HepG2 (cell line): Measurements from ENCODE around the gene TYMP. TPM values are rescaled to one million over a fixed set of nuclear protein-coding genes. Genes with fewer than 3 reads are reported as not detected.

Source experiments
- ATAC-seq: fragments of 200-7000 bp; cut with Tn5 transposase; 3 replicates; pipeline ENCODE4 v1.9.1; 2020; ENCODE audit warnings: mild to moderate bottlenecking, moderate library complexity
- BruUV-seq: library from RNA; stranded (reverse); fragments of 400-500 nt; replicated peaks from 2 replicates; lab custom pipeline; 2021; lab: Mats Ljungman, UMichigan
- CTCF ChIA-PET: fragments of 300-600 bp; formaldehyde crosslinking; extraction: SDS; loops from one replicate; lab custom pipeline; 2021; ENCODE audit warnings: low total read pairs, inconsistent platforms, low intra/inter-chr PET ratio; lab: Yijun Ruan, JAX
- POLR2A ChIA-PET: fragments of 350-600 bp; sonication (Branson Sonifier 250); formaldehyde crosslinking; loops from one replicate; lab custom pipeline; 2020; ENCODE audit warnings: antibody characterized with exemption, inconsistent platforms; lab: Yijun Ruan, JAX
- DNase-seq: peaks from one replicate; pipeline ENCODE4 v3.0.0-alpha.2; 2015; ENCODE audit warnings: low spot score
- FAIRE-seq: peaks from 3 replicates; lab custom pipeline; 2011; peaks lifted over from hg19 to GRCh38; lab: Jason Lieb, UNC
- H2AFZ ChIP-seq: one replicate; pipeline ENCODE4 v1.6.1; 2011; ENCODE audit warnings: low read length, inconsistent platforms
- H3K27ac ChIP-seq: fragments of 300-600 bp; 3 replicates; pipeline ENCODE4 v1.8.0; 2011; ENCODE audit warnings: mixed run types, mild to moderate bottlenecking, mixed read lengths, low read length, inconsistent platforms; ENCODE audit not compliant: insufficient read depth; ENCODE audit errors: extremely low read length
- H3K27me3 ChIP-seq, 2 experiments: fragments of 200-600 bp in 1 of 2; 2 replicates in 1 of 2; 3 replicates in 1 of 2; pipeline versions ENCODE4 v1.6.0 to v1.8.0; 2011; ENCODE audit warnings: low read length in 2 of 2, mild to moderate bottlenecking in 2 of 2, moderate library complexity in 2 of 2, inconsistent platforms in 1 of 2; ENCODE audit not compliant: insufficient read depth in 2 of 2, control insufficient read depth in 1 of 2
- H3K36me3 ChIP-seq, 2 experiments: fragments of 200-600 bp in 1 of 2; replicated peaks in 1 of 2; 2 replicates in 1 of 2; 3 replicates in 1 of 2; pipeline versions ENCODE4 v1.5.1 to v1.8.0; 2011; ENCODE audit warnings: low read length in 2 of 2, inconsistent platforms in 1 of 2; ENCODE audit not compliant: insufficient read depth in 2 of 2, control insufficient read depth in 1 of 2
- H3K4me1 ChIP-seq: 2 replicates; pipeline ENCODE4 v1.5.1; 2012; ENCODE audit warnings: low read length, inconsistent platforms; ENCODE audit not compliant: insufficient read depth
- H3K4me2 ChIP-seq: 2 replicates; pipeline ENCODE4 v1.6.0; 2011; ENCODE audit warnings: low read depth, low read length, inconsistent platforms
- H3K4me3 ChIP-seq, 3 experiments: fragments of 200-600 bp in 1 of 3; sonication (generic), shearing (Covaris generic) in 1 of 3; replicated peaks in 1 of 3; 2 replicates each; pipeline ENCODE4 v1.5.1; 2011 to 2016; ENCODE audit warnings: low read length in 3 of 3, inconsistent platforms in 2 of 3, low read depth in 2 of 3, mild to moderate bottlenecking in 2 of 3, control low read depth in 1 of 3, mixed read lengths in 1 of 3; ENCODE audit not compliant: insufficient read depth in 1 of 3
- H3K79me2 ChIP-seq: one replicate; pipeline ENCODE4 v1.6.1; 2011; ENCODE audit warnings: low read length, inconsistent platforms; ENCODE audit not compliant: insufficient read depth
- H3K9ac ChIP-seq: 2 replicates; pipeline ENCODE4 v1.6.0; 2011; ENCODE audit warnings: mild to moderate bottlenecking, low read depth, low read length, inconsistent platforms; ENCODE audit not compliant: insufficient read depth
- H3K9me3 ChIP-seq: 2 replicates; pipeline ENCODE4 v1.5.1; 2012; ENCODE audit warnings: mild to moderate bottlenecking, low read length
- H4K20me1 ChIP-seq: 2 replicates; pipeline ENCODE4 v1.6.0; 2011; ENCODE audit warnings: inconsistent platforms, mild to moderate bottlenecking, low read length, moderate library complexity; ENCODE audit not compliant: insufficient read depth
- BCL3 ChIP-seq: sonication (generic); formaldehyde crosslinking; IDR thresholded peaks from 2 replicates; pipeline ENCODE4 v1.5.1; 2020; ENCODE audit warnings: mild to moderate bottlenecking, missing genetic modification reagents, moderate library complexity
- ETV5 ChIP-seq: IDR thresholded peaks from 2 replicates; pipeline ENCODE4 v1.6.1; 2018; ENCODE audit warnings: missing biosample characterization, missing genetic modification reagents, inconsistent platforms, borderline replicate concordance
- GATAD2A ChIP-seq: IDR thresholded peaks from 2 replicates; pipeline ENCODE4 v1.6.1; 2016
- PHF8 ChIP-seq: sonication (generic); formaldehyde crosslinking; IDR thresholded peaks from 2 replicates; pipeline ENCODE4 v1.5.0; 2020; ENCODE audit warnings: missing genetic modification reagents
- PRMT3 ChIP-seq: sonication (generic); formaldehyde crosslinking; IDR thresholded peaks from 2 replicates; pipeline ENCODE4 v1.8.1; 2022; ENCODE audit warnings: low read depth, mild to moderate bottlenecking, moderate library complexity, missing genetic modification reagents, borderline replicate concordance
- TBP ChIP-seq: sonication (generic); formaldehyde crosslinking; IDR thresholded peaks from 2 replicates; pipeline ENCODE4 v1.5.0; 2020; ENCODE audit warnings: missing genetic modification reagents
- WGBS: methylation state at CpG from one replicate; pipeline ENCODE4 v1.1.6; 2017; ENCODE audit warnings: low lambda C conversion rate; 5-methylcytosine and 5-hydroxymethylcytosine counted together
- in situ Hi-C: cut with HindIII; loops from 2 replicates; pipeline ENCODE4 v1.10.0; 2017; ENCODE audit warnings: low pct_unique_long_range_greater_than_20kb; ENCODE audit not compliant: extremely low pct_ligation_motif_present
- intact Hi-C: fragments of 100-400 bp; cut with micrococcal nuclease; formaldehyde crosslinking; loops from one replicate; pipeline ENCODE4 v1.10.0; 2022; ENCODE audit not compliant: unreplicated experiment
- polyA plus RNA-seq, 8 experiments: library from polyadenylated mRNA; depleted of rRNA in 3 of 8; stranded (reverse) in 7 of 8; unstranded in 1 of 8; fragments of >200 nt; fragmentation: Illumina TruSeq in 4 of 8; extraction: Trizol in 4 of 8; gene quantifications; 2 replicates each; pipeline versions ENCODE4 v1.2.1 to v1.2.3, GENCODE V29; 2011 to 2016; ENCODE audit warnings: low read depth in 4 of 8, missing spikeins in 1 of 8, mixed read lengths in 1 of 8; ENCODE audit not compliant: insufficient read depth in 1 of 8
- total RNA-seq, 5 experiments: library from RNA; depleted of rRNA; stranded (reverse); fragments of >200 nt; fragmentation: Illumina TruSeq; extraction: Trizol; gene quantifications; 2 replicates each; pipeline ENCODE4 v1.2.3, GENCODE V29; 2016; ENCODE audit warnings: low read depth in 1 of 5
- TF ChIP-seq, protein P1 (sequence below): sonication (generic); formaldehyde crosslinking; IDR thresholded peaks from 2 replicates; pipeline ENCODE4 v1.5.1; 2020; ENCODE audit warnings: mild to moderate bottlenecking, missing genetic modification reagents, borderline replicate concordance
- TF ChIP-seq, protein P2 (sequence below): sonication (generic); formaldehyde crosslinking; IDR thresholded peaks from 2 replicates; pipeline ENCODE4 v1.4.0; 2020; ENCODE audit warnings: missing genetic modification reagents, low read depth, mild to moderate bottlenecking, borderline replicate concordance
- TF ChIP-seq, protein P3 (sequence below): sonication (generic); formaldehyde crosslinking; IDR thresholded peaks from 2 replicates; pipeline ENCODE4 v1.8.0; 2022; ENCODE audit warnings: low read depth, missing genetic modification reagents
- TF ChIP-seq, protein P4 (sequence below): IDR thresholded peaks from 2 replicates; pipeline ENCODE4 v1.6.1; 2016; ENCODE audit warnings: low read depth, missing genetic modification reagents, missing compliant biosample characterization
- TF ChIP-seq, protein P5 (sequence below): IDR thresholded peaks from 2 replicates; pipeline ENCODE4 v1.6.1; 2016

Gene TYMP
- total and polyA plus RNA-seq, 2 of the 13 experiments (the other 11 are each of a cell fraction or from before 2014, with no cell fraction given): 3.9 to 4.3 TPM

DNA sequence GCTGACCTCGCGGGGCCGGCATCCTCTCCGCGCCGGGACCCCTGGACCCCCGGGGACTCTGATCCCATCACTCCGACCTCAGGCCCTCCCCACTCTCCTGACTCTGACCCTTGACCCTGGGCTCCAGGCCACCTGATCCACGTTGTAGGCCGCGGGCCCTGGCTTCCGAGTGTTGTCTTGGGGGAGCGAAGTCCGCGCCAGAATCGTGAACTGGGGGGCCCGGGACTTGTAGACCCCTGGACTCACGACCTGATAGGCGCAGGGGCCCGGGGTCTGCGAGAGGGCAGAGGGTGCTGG is 716 bp upstream of the TYMP start:
- Histone ChIP-seq H3K9ac (peak overlapping the region; percentile 73), H3K9me3 (no peaks in the 10 kb centered on the region), H3K4me2 (peak overlapping the region; percentile 84), H3K79me2 (peaks cover 2% of the 10 kb centered on the region), H3K27me3 (0 out of 5 replicates have a peak, but pooled peaks cover 0 to 6% of the 10 kb centered on the region in 2 experiments), H3K4me1 (peaks cover 74% of the 10 kb centered on the region), H3K36me3 (no peaks in the 10 kb centered on the region), H2AFZ (no peak overlapping the region), H3K4me3 (peak overlapping the region; percentile 58 to 83 (median 74); a peak in 5 of 6 replicates), H3K27ac (peak overlapping the region; percentile 74), H4K20me1 (no peaks in the 10 kb centered on the region)
- 0% methylated on average over 9 of the region's 21 CpGs for WGBS
- ATAC-seq (peak; percentile 0; the same call in 1 of the 3 replicates), DNase-seq (peak; percentile 37), FAIRE-seq (no peak)
- intact Hi-C loops: no loop called here
- no TSS peak for BruUV-seq
- POLR2A ChIA-PET: interaction anchor here (0.9 to 5.9 kb wide), 4 partner anchors 9 to 33 kb away, joined by 3 to 34 read pairs (median 10); partner anchors contain the start of genes KLHDC7B, LMF2, NCAPH2 and SYCE3
- CTCF ChIA-PET: no interaction called here
- in situ Hi-C loops: loop anchor here (5.0 kb wide), 1 partner anchor 37 kb away; no protein-coding TSS in a partner anchor
- TF ChIP-seq ETV5 (CRISPR knock-in tag) (no peak; the same call in 1 of the 2 replicates), PRMT3 (CRISPR knock-in tag) (no peak), GATAD2A (CRISPR knock-in tag) (0 out of 2 replicates have a peak, but pooled peaks have one; percentile 37), TBP (CRISPR knock-in tag) (0 out of 2 replicates have a peak, but pooled peaks have one; percentile 46), BCL3 (CRISPR knock-in tag) (no peak), PHF8 (CRISPR knock-in tag) (peak; percentile 68)
- TF ChIP-seq, protein P1, sequence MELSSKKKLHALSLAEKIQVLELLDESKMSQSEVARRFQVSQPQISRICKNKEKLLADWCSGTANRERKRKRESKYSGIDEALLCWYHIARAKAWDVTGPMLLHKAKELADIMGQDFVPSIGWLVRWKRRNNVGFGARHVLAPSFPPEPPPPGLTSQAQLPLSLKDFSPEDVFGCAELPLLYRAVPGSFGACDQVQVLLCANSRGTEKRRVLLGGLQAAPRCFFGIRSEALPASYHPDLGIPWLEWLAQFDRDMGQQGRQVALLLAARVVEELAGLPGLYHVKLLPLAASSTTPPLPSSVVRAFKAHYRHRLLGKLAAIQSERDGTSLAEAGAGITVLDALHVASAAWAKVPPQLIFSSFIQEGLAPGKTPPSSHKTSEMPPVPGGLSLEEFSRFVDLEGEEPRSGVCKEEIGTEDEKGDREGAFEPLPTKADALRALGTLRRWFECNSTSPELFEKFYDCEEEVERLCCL: no peak
- TF ChIP-seq, protein P2, sequence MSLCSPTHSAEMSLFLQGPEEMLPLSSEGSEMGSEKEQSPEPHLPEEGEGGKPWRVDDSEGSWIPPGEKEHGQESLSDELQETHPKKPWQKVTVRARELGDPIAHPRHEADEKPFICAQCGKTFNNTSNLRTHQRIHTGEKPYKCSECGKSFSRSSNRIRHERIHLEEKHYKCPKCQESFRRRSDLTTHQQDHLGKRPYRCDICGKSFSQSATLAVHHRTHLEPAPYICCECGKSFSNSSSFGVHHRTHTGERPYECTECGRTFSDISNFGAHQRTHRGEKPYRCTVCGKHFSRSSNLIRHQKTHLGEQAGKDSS (CRISPR knock-in tag): peak; percentile 10; the same call in 1 of the 2 replicates
- TF ChIP-seq, protein P3, sequence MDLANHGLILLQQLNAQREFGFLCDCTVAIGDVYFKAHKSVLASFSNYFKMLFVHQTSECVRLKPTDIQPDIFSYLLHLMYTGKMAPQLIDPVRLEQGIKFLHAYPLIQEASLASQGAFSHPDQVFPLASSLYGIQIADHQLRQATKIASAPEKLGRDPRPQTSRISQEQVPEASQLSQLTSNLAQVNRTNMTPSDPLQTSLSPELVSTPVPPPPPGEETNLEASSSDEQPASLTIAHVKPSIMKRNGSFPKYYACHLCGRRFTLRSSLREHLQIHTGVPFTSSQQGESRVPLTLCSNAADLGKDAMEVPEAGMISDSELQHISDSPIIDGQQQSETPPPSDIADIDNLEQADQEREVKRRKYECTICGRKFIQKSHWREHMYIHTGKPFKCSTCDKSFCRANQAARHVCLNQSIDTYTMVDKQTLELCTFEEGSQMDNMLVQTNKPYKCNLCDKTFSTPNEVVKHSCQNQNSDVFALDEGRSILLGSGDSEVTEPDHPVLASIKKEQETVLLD (CRISPR knock-in tag): peak; percentile 10; the same call in 1 of the 2 replicates
- TF ChIP-seq, protein P4, sequence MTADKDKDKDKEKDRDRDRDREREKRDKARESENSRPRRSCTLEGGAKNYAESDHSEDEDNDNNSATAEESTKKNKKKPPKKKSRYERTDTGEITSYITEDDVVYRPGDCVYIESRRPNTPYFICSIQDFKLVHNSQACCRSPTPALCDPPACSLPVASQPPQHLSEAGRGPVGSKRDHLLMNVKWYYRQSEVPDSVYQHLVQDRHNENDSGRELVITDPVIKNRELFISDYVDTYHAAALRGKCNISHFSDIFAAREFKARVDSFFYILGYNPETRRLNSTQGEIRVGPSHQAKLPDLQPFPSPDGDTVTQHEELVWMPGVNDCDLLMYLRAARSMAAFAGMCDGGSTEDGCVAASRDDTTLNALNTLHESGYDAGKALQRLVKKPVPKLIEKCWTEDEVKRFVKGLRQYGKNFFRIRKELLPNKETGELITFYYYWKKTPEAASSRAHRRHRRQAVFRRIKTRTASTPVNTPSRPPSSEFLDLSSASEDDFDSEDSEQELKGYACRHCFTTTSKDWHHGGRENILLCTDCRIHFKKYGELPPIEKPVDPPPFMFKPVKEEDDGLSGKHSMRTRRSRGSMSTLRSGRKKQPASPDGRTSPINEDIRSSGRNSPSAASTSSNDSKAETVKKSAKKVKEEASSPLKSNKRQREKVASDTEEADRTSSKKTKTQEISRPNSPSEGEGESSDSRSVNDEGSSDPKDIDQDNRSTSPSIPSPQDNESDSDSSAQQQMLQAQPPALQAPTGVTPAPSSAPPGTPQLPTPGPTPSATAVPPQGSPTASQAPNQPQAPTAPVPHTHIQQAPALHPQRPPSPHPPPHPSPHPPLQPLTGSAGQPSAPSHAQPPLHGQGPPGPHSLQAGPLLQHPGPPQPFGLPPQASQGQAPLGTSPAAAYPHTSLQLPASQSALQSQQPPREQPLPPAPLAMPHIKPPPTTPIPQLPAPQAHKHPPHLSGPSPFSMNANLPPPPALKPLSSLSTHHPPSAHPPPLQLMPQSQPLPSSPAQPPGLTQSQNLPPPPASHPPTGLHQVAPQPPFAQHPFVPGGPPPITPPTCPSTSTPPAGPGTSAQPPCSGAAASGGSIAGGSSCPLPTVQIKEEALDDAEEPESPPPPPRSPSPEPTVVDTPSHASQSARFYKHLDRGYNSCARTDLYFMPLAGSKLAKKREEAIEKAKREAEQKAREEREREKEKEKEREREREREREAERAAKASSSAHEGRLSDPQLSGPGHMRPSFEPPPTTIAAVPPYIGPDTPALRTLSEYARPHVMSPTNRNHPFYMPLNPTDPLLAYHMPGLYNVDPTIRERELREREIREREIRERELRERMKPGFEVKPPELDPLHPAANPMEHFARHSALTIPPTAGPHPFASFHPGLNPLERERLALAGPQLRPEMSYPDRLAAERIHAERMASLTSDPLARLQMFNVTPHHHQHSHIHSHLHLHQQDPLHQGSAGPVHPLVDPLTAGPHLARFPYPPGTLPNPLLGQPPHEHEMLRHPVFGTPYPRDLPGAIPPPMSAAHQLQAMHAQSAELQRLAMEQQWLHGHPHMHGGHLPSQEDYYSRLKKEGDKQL (CRISPR knock-in tag): peak; percentile 20; the same call in 1 of the 2 replicates
- TF ChIP-seq, protein P5, sequence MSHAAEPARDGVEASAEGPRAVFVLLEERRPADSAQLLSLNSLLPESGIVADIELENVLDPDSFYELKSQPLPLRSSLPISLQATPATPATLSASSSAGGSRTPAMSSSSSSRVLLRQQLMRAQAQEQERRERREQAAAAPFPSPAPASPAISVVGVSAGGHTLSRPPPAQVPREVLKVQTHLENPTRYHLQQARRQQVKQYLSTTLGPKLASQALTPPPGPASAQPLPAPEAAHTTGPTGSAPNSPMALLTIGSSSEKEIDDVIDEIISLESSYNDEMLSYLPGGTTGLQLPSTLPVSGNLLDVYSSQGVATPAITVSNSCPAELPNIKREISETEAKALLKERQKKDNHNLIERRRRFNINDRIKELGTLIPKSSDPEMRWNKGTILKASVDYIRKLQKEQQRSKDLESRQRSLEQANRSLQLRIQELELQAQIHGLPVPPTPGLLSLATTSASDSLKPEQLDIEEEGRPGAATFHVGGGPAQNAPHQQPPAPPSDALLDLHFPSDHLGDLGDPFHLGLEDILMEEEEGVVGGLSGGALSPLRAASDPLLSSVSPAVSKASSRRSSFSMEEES (CRISPR knock-in tag): peak; percentile 25; the same call in 1 of the 2 replicates
